H9 (cell line): ENCODE data around the gene CNNM2. TPM values are rescaled to one million over a fixed set of nuclear protein-coding genes. Genes with fewer than 3 reads are reported as not detected.

ENCODE experiments used
- DNase-seq: peaks from one replicate; pipeline ENCODE4 v3.0.0-alpha.2; 2017
- H2AFZ ChIP-seq: one replicate; pipeline ENCODE4 v1.6.1; 2013; ENCODE audit warnings: mild to moderate bottlenecking, low read length, control low read depth, moderate library complexity
- H2AK5ac ChIP-seq: 2 replicates; pipeline ENCODE4 v1.6.1; 2013; ENCODE audit warnings: low read length, control low read depth, mixed read lengths; ENCODE audit not compliant: insufficient read length
- H2BK120ac ChIP-seq: one replicate; pipeline ENCODE4 v1.6.1; 2013; ENCODE audit warnings: low read depth, mild to moderate bottlenecking, low read length, control low read depth, inconsistent platforms; ENCODE audit not compliant: poor library complexity, severe bottlenecking
- H2BK12ac ChIP-seq: 2 replicates; pipeline ENCODE4 v1.6.1; 2013; ENCODE audit warnings: low read length, control low read depth, mixed read lengths, low read depth; ENCODE audit not compliant: insufficient read length
- H2BK15ac ChIP-seq: 2 replicates; pipeline ENCODE4 v1.6.1; 2013; ENCODE audit warnings: low read depth, low read length, control low read depth
- H2BK20ac ChIP-seq: one replicate; pipeline ENCODE4 v1.6.1; 2013; ENCODE audit warnings: low read depth, mild to moderate bottlenecking, low read length, control low read depth, inconsistent platforms; ENCODE audit not compliant: poor library complexity, severe bottlenecking
- H2BK5ac ChIP-seq: 2 replicates; pipeline ENCODE4 v1.6.1; 2013; ENCODE audit warnings: low read length, control low read depth, mixed read lengths; ENCODE audit not compliant: insufficient read length
- H3K14ac ChIP-seq: 2 replicates; pipeline ENCODE4 v1.6.1; 2013; ENCODE audit warnings: low read length, control low read depth; ENCODE audit not compliant: insufficient read depth
- H3K18ac ChIP-seq: 2 replicates; pipeline ENCODE4 v1.6.1; 2013; ENCODE audit warnings: low read depth, mild to moderate bottlenecking, mixed read lengths, low read length, control low read depth; ENCODE audit not compliant: insufficient read length
- H3K23ac ChIP-seq: 2 replicates; pipeline ENCODE4 v1.6.1; 2013; ENCODE audit warnings: low read length, control low read depth, mixed read lengths, low read depth; ENCODE audit not compliant: insufficient read length
- H3K23me2 ChIP-seq: 2 replicates; pipeline ENCODE4 v1.6.1; 2013; ENCODE audit warnings: low read depth, mild to moderate bottlenecking, mixed read lengths, low read length, control low read depth; ENCODE audit not compliant: insufficient read length, poor library complexity, severe bottlenecking
- H3K27ac ChIP-seq: 2 replicates; pipeline ENCODE4 v1.5.1; 2013; ENCODE audit warnings: low read length, control low read depth, mixed read lengths, low read depth; ENCODE audit not compliant: insufficient read length
- H3K27me3 ChIP-seq: 2 replicates; pipeline ENCODE4 v1.6.1; 2013; ENCODE audit warnings: low read length, control low read depth, inconsistent platforms; ENCODE audit not compliant: insufficient read depth
- H3K4ac ChIP-seq: 2 replicates; pipeline ENCODE4 v1.6.1; 2013; ENCODE audit warnings: low read depth, mild to moderate bottlenecking, control low read depth, inconsistent platforms, low read length, moderate library complexity
- H3K4me1 ChIP-seq: 2 replicates; pipeline ENCODE4 v1.6.1; 2013; ENCODE audit warnings: low read length, control low read depth, inconsistent platforms; ENCODE audit not compliant: insufficient read depth
- H3K4me2 ChIP-seq: 2 replicates; pipeline ENCODE4 v1.6.1; 2013; ENCODE audit warnings: low read length, control low read depth, mixed read lengths; ENCODE audit not compliant: insufficient read length, insufficient read depth
- H3K56ac ChIP-seq: 2 replicates; pipeline ENCODE4 v1.6.1; 2013; ENCODE audit warnings: low read depth, mild to moderate bottlenecking, mixed read lengths, low read length, control low read depth; ENCODE audit not compliant: insufficient read length
- H3K79me1 ChIP-seq: 2 replicates; pipeline ENCODE4 v1.6.1; 2013; ENCODE audit warnings: low read depth, mild to moderate bottlenecking, moderate library complexity, low read length, control low read depth, inconsistent platforms; ENCODE audit not compliant: insufficient read depth, poor library complexity, severe bottlenecking
- H3K79me2 ChIP-seq: 2 replicates; pipeline ENCODE4 v1.6.1; 2013; ENCODE audit warnings: low read length, control low read depth, inconsistent platforms; ENCODE audit not compliant: insufficient read depth
- H3K9ac ChIP-seq: 2 replicates; pipeline ENCODE4 v1.6.1; 2013; ENCODE audit warnings: low read length, control low read depth, mixed read lengths; ENCODE audit not compliant: insufficient read length; ENCODE audit errors: extremely low read depth
- H3K9me3 ChIP-seq: one replicate; pipeline ENCODE4 v1.6.1; 2013; ENCODE audit warnings: low read depth, low read length, inconsistent platforms; ENCODE audit not compliant: control insufficient read depth
- H3T11ph ChIP-seq: one replicate; pipeline ENCODE4 v1.6.1; 2013; ENCODE audit warnings: mild to moderate bottlenecking, low read length, control low read depth, inconsistent platforms
- H4K20me1 ChIP-seq: one replicate; pipeline ENCODE4 v1.6.1; 2013; ENCODE audit not compliant: control insufficient read depth, insufficient read length, insufficient read depth
- H4K5ac ChIP-seq: 2 replicates; pipeline ENCODE4 v1.6.1; 2013; ENCODE audit warnings: low read depth, mild to moderate bottlenecking, mixed read lengths, low read length, control low read depth; ENCODE audit not compliant: insufficient read length
- H4K8ac ChIP-seq: replicated peaks from 2 replicates; pipeline ENCODE4 v1.6.1; 2013; ENCODE audit warnings: low read length, control low read depth, mixed read lengths, low read depth; ENCODE audit not compliant: insufficient read length
- H4K91ac ChIP-seq: 2 replicates; pipeline ENCODE4 v1.6.1; 2013; ENCODE audit warnings: low read depth, mild to moderate bottlenecking, moderate library complexity, mixed read lengths, low read length, control low read depth; ENCODE audit not compliant: insufficient read length
- H3K27ac Mint-ChIP-seq, 3 experiments: 2 replicates in 2 of 3; 3 replicates in 1 of 3; pipeline ENCODE4 v1.8.0; 2020 to 2021; ENCODE audit warnings: mixed read lengths in 3 of 3, mild to moderate bottlenecking in 1 of 3, moderate library complexity in 1 of 3
- H3K27me3 Mint-ChIP-seq: 2 replicates; pipeline ENCODE4 v1.8.0; 2021; ENCODE audit warnings: low read depth, mild to moderate bottlenecking, moderate library complexity, mixed read lengths
- H3K36me3 Mint-ChIP-seq, 3 experiments: 2 replicates in 2 of 3; 3 replicates in 1 of 3; pipeline ENCODE4 v1.8.0; 2020 to 2021; ENCODE audit warnings: low read depth in 3 of 3, mixed read lengths in 3 of 3; ENCODE audit not compliant: insufficient read depth in 1 of 3
- H3K4me1 Mint-ChIP-seq, 2 experiments: 2 replicates each; pipeline ENCODE4 v1.8.0; 2020; ENCODE audit warnings: mixed read lengths in 2 of 2
- H3K4me3 Mint-ChIP-seq, 2 experiments: 2 replicates in 1 of 2; 3 replicates in 1 of 2; pipeline ENCODE4 v1.8.0; 2020 to 2021; ENCODE audit warnings: mild to moderate bottlenecking in 2 of 2, mixed read lengths in 2 of 2, moderate library complexity in 1 of 2
- H3K9me3 Mint-ChIP-seq, 2 experiments: 2 replicates in 1 of 2; 3 replicates in 1 of 2; pipeline ENCODE4 v1.8.0; 2020; ENCODE audit warnings: mild to moderate bottlenecking in 2 of 2, mixed read lengths in 2 of 2, moderate library complexity in 1 of 2
- CTCF ChIP-seq: fragments of 200-600 bp; sonication (generic); conservative IDR thresholded peaks from 3 replicates; pipeline ENCODE4 v1.8.0; 2021; ENCODE audit warnings: antibody characterized with exemption, mild to moderate bottlenecking
- WGBS: extraction: QIAGEN DNeasy Blood & Tissue Kit; methylation state at CpG from one replicate; pipeline ENCODE4 v1.1.7; 2013; ENCODE audit warnings: missing lambda C conversion rate, low lambda C conversion rate, mixed read lengths; ENCODE audit not compliant: insufficient read length; ENCODE audit errors: extremely low coverage; 5-methylcytosine and 5-hydroxymethylcytosine counted together
- total RNA-seq: library from RNA; stranded (reverse); gene quantifications from 2 replicates; pipeline ENCODE4 v1.2.1, GENCODE V29; 2021

CNNM2 gene
- total RNA-seq, 1 experiment from 2014 or later, result 17.5 TPM

- Histone ChIP-seq H2AK5ac (no peak overlapping the region), H2BK120ac (no peak overlapping the region), H3T11ph (no peak overlapping the region), H3K4me1 (no peaks in the 10 kb centered on the region), H3K56ac (no peak overlapping the region), H3K4ac (no peak overlapping the region), H3K9ac (no peak overlapping the region), H4K91ac (no peak overlapping the region), H3K9me3 (no peaks in the 10 kb centered on the region), H2BK20ac (no peak overlapping the region), H2BK5ac (no peak overlapping the region), H2AFZ (no peak overlapping the region), H2BK15ac (no peak overlapping the region), H3K23ac (no peak overlapping the region), H3K18ac (no peak overlapping the region), H3K79me1 (no peaks in the 10 kb centered on the region), H4K20me1 (no peaks in the 10 kb centered on the region), H4K5ac (no peak overlapping the region), H3K27me3 (no peaks in the 10 kb centered on the region), H3K14ac (no peak overlapping the region), H3K23me2 (no peaks in the 10 kb centered on the region), H4K8ac (no peak overlapping the region), H3K4me2 (no peak overlapping the region), H3K27ac (no peak overlapping the region), H3K79me2 (no peaks in the 10 kb centered on the region), H2BK12ac (no peak overlapping the region)
- peak overlapping the region in 1 of 3 experiments; percentile 41; a peak in 1 of 7 replicates for H3K27ac Mint-ChIP-seq
- WGBS, result no CpG with 5 or more reads among the region's 2 CpGs
- H3K9me3 Mint-ChIP-seq, result no peaks in the 10 kb centered on the region
- no peaks in the 10 kb centered on the region for H3K27me3 Mint-ChIP-seq
- peaks cover 17 to 63% (median 47%) of the 10 kb centered on the region in 3 experiments; a peak in 6 of 7 replicates for H3K36me3 Mint-ChIP-seq
- no peak; the same call in 2 of the 3 replicates for TF ChIP-seq CTCF
- no peak overlapping the region for H3K4me3 Mint-ChIP-seq
- DNase-seq, result no peak
- H3K4me1 Mint-ChIP-seq, result no peaks in the 10 kb centered on the region
Observed at GRCh38 chr10:103086799-103087198, 168.7 kb downstream of the CNNM2 start.
